Retinal pigment epithelial cell (primary cell): ENCODE data around the gene ERICH6.

ENCODE experiments used
- DNase-seq: peaks from one replicate; pipeline ENCODE4 v3.0.0-alpha.2; 2010; ENCODE audit warnings: low read depth
- H3K4me3 ChIP-seq: 2 replicates; pipeline ENCODE4 v1.5.1; 2011; ENCODE audit warnings: mild to moderate bottlenecking, low read length, control low read depth, moderate library complexity
- CTCF ChIP-seq: conservative IDR thresholded peaks from 2 replicates; pipeline ENCODE4 v1.5.1; 2011; ENCODE audit warnings: low read depth, low read length, control low read depth, inconsistent platforms

The ERICH6 gene

DNA sequence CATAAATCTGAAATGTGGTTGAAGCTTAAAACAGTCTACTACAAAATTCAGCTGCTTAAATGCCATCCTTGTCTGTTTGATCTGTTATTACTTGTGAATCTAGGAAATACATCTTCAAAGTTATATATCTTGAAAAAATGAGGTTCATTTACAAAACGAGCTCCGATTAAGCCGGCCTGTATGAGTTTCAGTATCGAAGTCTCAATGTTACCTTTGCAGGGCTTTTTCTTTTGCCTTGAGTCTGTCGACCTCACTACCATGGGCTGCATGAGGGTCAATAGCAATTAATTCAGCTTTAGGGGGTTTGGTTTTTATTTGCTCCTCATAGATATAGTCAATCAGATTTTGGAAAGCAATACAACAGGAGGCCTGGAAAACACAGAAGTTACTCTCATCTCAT is 23.2 kb downstream of the ERICH6 start:
- no peak for TF ChIP-seq CTCF
- no peak overlapping the region for H3K4me3 ChIP-seq
- no peak for DNase-seq

- H3K4me3 ChIP-seq, result no peak overlapping the region
- TF ChIP-seq CTCF, result no peak
- DNase-seq, result no peak
These were observed 28.1 kb downstream of the ERICH6 start for GRCh38 chr3:150675587-150675986.

DNA sequence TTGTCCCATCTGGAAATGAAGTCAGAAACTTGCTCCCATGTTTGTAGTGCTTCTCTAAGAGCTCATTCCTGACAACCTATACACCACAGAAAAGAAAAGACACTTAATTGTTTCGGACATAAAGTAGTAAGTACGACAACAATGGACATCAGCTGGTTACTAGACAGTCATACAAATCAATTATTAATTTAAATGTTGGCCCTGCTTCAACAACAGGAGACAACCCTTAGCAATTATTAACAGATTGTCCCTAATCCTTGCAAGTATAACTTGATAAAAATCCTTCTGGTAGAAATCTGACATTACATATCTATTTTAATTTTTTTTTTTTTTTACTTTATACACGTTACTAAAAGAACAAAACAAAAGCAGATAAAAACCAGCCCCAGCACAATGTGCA is 29.8 kb downstream of the ERICH6 start:
- DNase-seq, result no peak
- TF ChIP-seq CTCF, result no peak
- no peak overlapping the region for H3K4me3 ChIP-seq

DNA sequence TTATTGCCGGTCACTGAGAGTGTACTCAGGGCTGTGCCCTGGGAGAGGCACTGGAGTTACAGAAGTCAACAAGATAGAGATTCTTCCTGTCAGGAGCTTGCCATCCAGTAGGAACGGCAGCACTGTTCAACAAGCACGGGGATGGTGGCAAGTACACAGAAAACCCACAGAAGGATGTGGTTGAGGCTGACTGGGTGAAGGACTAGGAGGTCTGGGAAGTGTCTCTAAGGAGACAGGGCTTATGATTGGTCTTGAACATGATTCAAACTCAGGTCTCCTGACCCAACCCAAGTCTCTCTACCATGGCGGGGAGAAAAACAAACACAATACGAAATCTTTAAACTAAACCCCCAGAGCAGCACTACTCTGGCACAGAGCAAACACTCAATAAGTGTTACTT is 37.6 kb downstream of the ERICH6 start:
- no peak for TF ChIP-seq CTCF
- DNase-seq, result no peak
- H3K4me3 ChIP-seq, result no peak overlapping the region

GRCh38 chr3:150663461-150663860 is 40.3 kb downstream of the ERICH6 start:
- no peak for DNase-seq
- TF ChIP-seq CTCF, result no peak
- H3K4me3 ChIP-seq, result no peak overlapping the region

DNA sequence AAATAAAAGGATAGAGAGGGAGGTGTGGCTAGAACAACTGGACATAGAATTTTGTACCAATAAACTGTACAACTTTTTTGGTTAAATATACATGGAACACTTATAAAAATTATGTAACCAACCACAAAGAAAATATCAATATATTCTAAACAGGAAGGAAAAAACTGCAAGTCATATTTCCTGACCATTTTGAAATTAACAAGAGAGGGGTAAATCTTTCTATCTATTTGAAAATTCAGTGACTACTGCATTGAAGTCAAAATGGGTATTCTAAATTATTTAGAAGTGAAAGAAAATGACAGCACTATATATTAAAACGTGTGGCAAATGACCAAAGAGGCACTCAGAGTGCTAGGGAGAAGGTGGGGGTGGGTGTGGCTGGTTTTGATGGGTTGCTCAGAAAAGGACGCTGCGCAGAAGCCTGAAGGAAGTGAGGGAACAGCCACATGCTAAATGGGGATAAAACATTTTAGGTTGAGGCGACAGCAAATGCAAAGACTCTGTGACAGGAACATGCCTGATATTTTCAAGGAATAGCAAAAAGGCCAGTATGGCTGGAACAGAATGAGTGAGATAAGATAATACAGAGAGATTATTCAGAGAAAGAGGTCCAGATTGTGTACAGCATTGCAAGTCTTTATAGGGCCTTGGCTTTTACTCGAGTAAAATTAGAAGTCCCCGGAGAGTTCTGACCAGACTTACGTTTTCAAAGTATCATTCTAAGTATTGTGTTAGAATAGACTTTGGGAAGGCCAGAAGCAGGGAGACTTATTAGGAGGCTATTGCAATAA is 41.1 kb downstream of the ERICH6 start:
- TF ChIP-seq CTCF, result no peak
- DNase-seq, result no peak
- no peak overlapping the region for H3K4me3 ChIP-seq

DNA sequence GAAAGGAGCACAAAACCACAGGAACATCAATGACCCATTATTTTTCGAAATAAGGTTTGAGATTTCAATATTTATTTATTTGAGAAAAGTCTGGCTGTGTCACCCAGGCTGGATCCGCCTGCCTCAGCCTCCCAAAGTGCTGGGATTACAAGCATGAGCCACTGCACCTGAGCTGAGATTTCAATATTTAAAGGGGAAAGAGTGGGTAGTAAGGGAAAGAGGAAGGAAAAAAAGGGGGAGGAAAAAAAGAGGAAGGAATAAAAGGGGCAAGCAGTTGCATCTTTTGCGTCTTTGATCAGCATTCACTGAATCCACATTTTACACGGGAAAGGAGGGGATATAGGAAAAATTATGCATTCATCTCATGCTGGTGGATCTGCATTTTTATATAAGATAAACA is 47.4 kb downstream of the ERICH6 start:
- TF ChIP-seq CTCF, result no peak
- DNase-seq, result no peak
- H3K4me3 ChIP-seq, result no peak overlapping the region
